ENCODE measurements around the gene JAM3. TPM values are rescaled to one million over a fixed set of nuclear protein-coding genes. Genes with fewer than 3 reads are reported as not detected.

The JAM3 gene
- total RNA-seq, 1 experiment from 2014 or later = 1.6 TPM

GRCh38 chr11:134032501-134033091, 36.3 kb upstream of the JAM3 start:
- Mint-ChIP-seq H3K4me1 (ENCODE audit: insufficient read depth, unreplicated experiment) (peaks cover 31% of the 10 kb centered on the region), H3K9me3 (ENCODE audit: unreplicated experiment) (no peaks in the 10 kb centered on the region), H3K36me3 (ENCODE audit: insufficient read depth, unreplicated experiment) (no peaks in the 10 kb centered on the region), H3K4me3 (ENCODE audit: unreplicated experiment) (no peak overlapping the region), H3K27ac (ENCODE audit: low read depth, unreplicated experiment) (no peak overlapping the region), H3K27me3 (ENCODE audit: insufficient read depth, unreplicated experiment) (no peaks in the 10 kb centered on the region)
- no peak for TF ChIP-seq CTCF (IDR thresholded peaks at IDR 0.05; ENCODE audit: unreplicated experiment)
- CTCF ChIA-PET = interaction anchor here (1.0 to 10.5 kb wide), 3 partner anchors 57 to 105 kb away, joined by 3 to 92 read pairs (median 19); no protein-coding TSS in a partner anchor
- BruUV-seq (replicated peaks) = no TSS peak
- POLR2A ChIA-PET = interaction anchor here (0.7 to 3.7 kb wide), 2 partner anchors 7 to 8 kb away, joined by 4 to 76 read pairs; no protein-coding TSS in a partner anchor
- intact Hi-C loops (cut with micrococcal nuclease) = no loop called here
- no peak for DNase-seq (ENCODE audit: unreplicated experiment)

GRCh38 chr11:134033276-134033675, 35.6 kb upstream of the JAM3 start:
- TF ChIP-seq CTCF (IDR thresholded peaks at IDR 0.05; ENCODE audit: unreplicated experiment) = no peak
- BruUV-seq (replicated peaks) = no TSS peak
- no peaks in the 10 kb centered on the region for H3K9me3 Mint-ChIP-seq (ENCODE audit: unreplicated experiment)
- peaks cover 36% of the 10 kb centered on the region for H3K4me1 Mint-ChIP-seq (ENCODE audit: insufficient read depth, unreplicated experiment)
- peak overlapping the region; percentile 58 for H3K4me3 Mint-ChIP-seq (ENCODE audit: unreplicated experiment)
- no peaks in the 10 kb centered on the region for H3K36me3 Mint-ChIP-seq (ENCODE audit: insufficient read depth, unreplicated experiment)
- peak overlapping the region; percentile 76 for H3K27ac Mint-ChIP-seq (ENCODE audit: low read depth, unreplicated experiment)
- intact Hi-C loops (cut with micrococcal nuclease) = no loop called here
- ChIA-PET CTCF (interaction anchor here (1.1 to 10.5 kb wide), 5 partner anchors 9 to 106 kb away, joined by 5 to 92 read pairs (median 13); no protein-coding TSS in a partner anchor), POLR2A (interaction anchor here (0.7 to 3.7 kb wide), 5 partner anchors 8 to 82 kb away, joined by 4 to 76 read pairs (median 11); partner anchors contain the start of gene IGSF9B)
- DNase-seq (ENCODE audit: unreplicated experiment) = no peak
- H3K27me3 Mint-ChIP-seq (ENCODE audit: insufficient read depth, unreplicated experiment) = no peaks in the 10 kb centered on the region

- no peak for TF ChIP-seq CTCF (IDR thresholded peaks at IDR 0.05; ENCODE audit: unreplicated experiment)
- Mint-ChIP-seq H3K4me1 (ENCODE audit: insufficient read depth, unreplicated experiment) (peaks cover 36% of the 10 kb centered on the region), H3K27ac (ENCODE audit: low read depth, unreplicated experiment) (peak overlapping the region; percentile 76), H3K36me3 (ENCODE audit: insufficient read depth, unreplicated experiment) (no peaks in the 10 kb centered on the region), H3K27me3 (ENCODE audit: insufficient read depth, unreplicated experiment) (no peaks in the 10 kb centered on the region), H3K4me3 (ENCODE audit: unreplicated experiment) (peak overlapping the region; percentile 58), H3K9me3 (ENCODE audit: unreplicated experiment) (no peaks in the 10 kb centered on the region)
- no TSS peak for BruUV-seq (replicated peaks)
- CTCF ChIA-PET = interaction anchor here (0.6 to 10.5 kb wide), 14 partner anchors 8 to 289 kb away, joined by 3 to 92 read pairs (median 4); no protein-coding TSS in a partner anchor
- intact Hi-C loops (cut with micrococcal nuclease) = no loop called here
- POLR2A ChIA-PET = interaction anchor here (0.6 to 4.3 kb wide), 17 partner anchors 9 to 106 kb away, joined by 3 to 76 read pairs (median 5); partner anchors contain the start of gene IGSF9B
- peak; percentile 86 for DNase-seq (ENCODE audit: unreplicated experiment)
These were observed 35.0 kb upstream of the JAM3 start for GRCh38 chr11:134033696-134034491.

All from MCF 10A (cell line).